HepG2 (cell line): ENCODE measurements around the gene TNIP3. TPM values are rescaled to one million over a fixed set of nuclear protein-coding genes. Genes with fewer than 3 reads are reported as not detected.

Source experiments
- ATAC-seq: fragments of 200-7000 bp; cut with Tn5 transposase; 3 replicates; pipeline ENCODE4 v1.9.1; 2020; ENCODE audit warnings: mild to moderate bottlenecking, moderate library complexity
- BruUV-seq: library from RNA; stranded (reverse); fragments of 400-500 nt; replicated peaks from 2 replicates; lab custom pipeline; 2021; lab: Mats Ljungman, UMichigan
- CTCF ChIA-PET: fragments of 300-600 bp; formaldehyde crosslinking; extraction: SDS; loops from one replicate; lab custom pipeline; 2021; ENCODE audit warnings: low total read pairs, inconsistent platforms, low intra/inter-chr PET ratio; lab: Yijun Ruan, JAX
- POLR2A ChIA-PET: fragments of 350-600 bp; sonication (Branson Sonifier 250); formaldehyde crosslinking; loops from one replicate; lab custom pipeline; 2020; ENCODE audit warnings: antibody characterized with exemption, inconsistent platforms; lab: Yijun Ruan, JAX
- DNase-seq: peaks from one replicate; pipeline ENCODE4 v3.0.0-alpha.2; 2015; ENCODE audit warnings: low spot score
- FAIRE-seq: peaks from 3 replicates; lab custom pipeline; 2011; peaks lifted over from hg19 to GRCh38; lab: Jason Lieb, UNC
- H2AFZ ChIP-seq: one replicate; pipeline ENCODE4 v1.6.1; 2011; ENCODE audit warnings: low read length, inconsistent platforms
- H3K27ac ChIP-seq: fragments of 300-600 bp; 3 replicates; pipeline ENCODE4 v1.8.0; 2011; ENCODE audit warnings: mixed run types, mild to moderate bottlenecking, mixed read lengths, low read length, inconsistent platforms; ENCODE audit not compliant: insufficient read depth; ENCODE audit errors: extremely low read length
- H3K27me3 ChIP-seq, 2 experiments: fragments of 200-600 bp in 1 of 2; 2 replicates in 1 of 2; 3 replicates in 1 of 2; pipeline versions ENCODE4 v1.6.0 to v1.8.0; 2011; ENCODE audit warnings: low read length in 2 of 2, mild to moderate bottlenecking in 2 of 2, moderate library complexity in 2 of 2, inconsistent platforms in 1 of 2; ENCODE audit not compliant: insufficient read depth in 2 of 2, control insufficient read depth in 1 of 2
- H3K36me3 ChIP-seq, 2 experiments: fragments of 200-600 bp in 1 of 2; replicated peaks in 1 of 2; 2 replicates in 1 of 2; 3 replicates in 1 of 2; pipeline versions ENCODE4 v1.5.1 to v1.8.0; 2011; ENCODE audit warnings: low read length in 2 of 2, inconsistent platforms in 1 of 2; ENCODE audit not compliant: insufficient read depth in 2 of 2, control insufficient read depth in 1 of 2
- H3K4me1 ChIP-seq: 2 replicates; pipeline ENCODE4 v1.5.1; 2012; ENCODE audit warnings: low read length, inconsistent platforms; ENCODE audit not compliant: insufficient read depth
- H3K4me2 ChIP-seq: 2 replicates; pipeline ENCODE4 v1.6.0; 2011; ENCODE audit warnings: low read depth, low read length, inconsistent platforms
- H3K4me3 ChIP-seq, 3 experiments: fragments of 200-600 bp in 1 of 3; sonication (generic), shearing (Covaris generic) in 1 of 3; replicated peaks in 1 of 3; 2 replicates each; pipeline ENCODE4 v1.5.1; 2011 to 2016; ENCODE audit warnings: low read length in 3 of 3, inconsistent platforms in 2 of 3, low read depth in 2 of 3, mild to moderate bottlenecking in 2 of 3, control low read depth in 1 of 3, mixed read lengths in 1 of 3; ENCODE audit not compliant: insufficient read depth in 1 of 3
- H3K79me2 ChIP-seq: one replicate; pipeline ENCODE4 v1.6.1; 2011; ENCODE audit warnings: low read length, inconsistent platforms; ENCODE audit not compliant: insufficient read depth
- H3K9ac ChIP-seq: 2 replicates; pipeline ENCODE4 v1.6.0; 2011; ENCODE audit warnings: mild to moderate bottlenecking, low read depth, low read length, inconsistent platforms; ENCODE audit not compliant: insufficient read depth
- H3K9me3 ChIP-seq: 2 replicates; pipeline ENCODE4 v1.5.1; 2012; ENCODE audit warnings: mild to moderate bottlenecking, low read length
- H4K20me1 ChIP-seq: 2 replicates; pipeline ENCODE4 v1.6.0; 2011; ENCODE audit warnings: inconsistent platforms, mild to moderate bottlenecking, low read length, moderate library complexity; ENCODE audit not compliant: insufficient read depth
- AKNA ChIP-seq: sonication (generic); formaldehyde crosslinking; IDR thresholded peaks from 2 replicates; pipeline ENCODE4 v1.4.0; 2020; ENCODE audit warnings: missing genetic modification reagents, borderline replicate concordance
- CCAR2 ChIP-seq: fragments of 200-400 bp; formaldehyde crosslinking; optimal IDR thresholded peaks from 2 replicates; pipeline ENCODE3; 2018; ENCODE audit warnings: low read depth, mild to moderate bottlenecking, low read length, moderate library complexity
- DNMT1 ChIP-seq: sonication (generic); formaldehyde crosslinking; IDR thresholded peaks from 2 replicates; pipeline ENCODE4 v1.5.1; 2020; ENCODE audit warnings: mild to moderate bottlenecking, missing genetic modification reagents
- FOXC1 ChIP-seq: sonication (generic); formaldehyde crosslinking; IDR thresholded peaks from 2 replicates; pipeline ENCODE4 v1.8.0; 2022; ENCODE audit warnings: mild to moderate bottlenecking, missing genetic modification reagents, borderline replicate concordance
- MAF1 ChIP-seq: sonication (generic); formaldehyde crosslinking; IDR thresholded peaks from 2 replicates; pipeline ENCODE4 v1.5.0; 2020; ENCODE audit warnings: missing genetic modification reagents, borderline replicate concordance
- NCOA1 ChIP-seq: sonication (generic); formaldehyde crosslinking; IDR thresholded peaks from 2 replicates; pipeline ENCODE4 v1.9.0; 2021; ENCODE audit warnings: missing genetic modification reagents
- PAF1 ChIP-seq: IDR thresholded peaks from 2 replicates; pipeline ENCODE4 v1.6.1; 2016; ENCODE audit warnings: missing genetic modification reagents, missing compliant biosample characterization
- POLR2AphosphoS5 ChIP-seq: IDR thresholded peaks from 2 replicates; pipeline ENCODE4 v1.6.1; 2012; ENCODE audit warnings: low read depth, low read length
- PREB ChIP-seq: sonication (generic); formaldehyde crosslinking; IDR thresholded peaks from 2 replicates; pipeline ENCODE4 v1.4.0; 2020; ENCODE audit warnings: missing genetic modification reagents
- RBFOX2 ChIP-seq: fragments of 200-400 bp; formaldehyde crosslinking; IDR thresholded peaks from 2 replicates; pipeline ENCODE4 v1.6.1; 2017; ENCODE audit warnings: low read depth, mild to moderate bottlenecking, low read length
- SRSF4 ChIP-seq: fragments of 200-400 bp; formaldehyde crosslinking; IDR thresholded peaks from one replicate; pipeline ENCODE4 v1.6.1; 2018; ENCODE audit warnings: mild to moderate bottlenecking, low read depth, low read length, moderate library complexity; ENCODE audit not compliant: poor library complexity, severe bottlenecking
- TAF15 ChIP-seq: fragments of 200-400 bp; formaldehyde crosslinking; IDR thresholded peaks from one replicate; pipeline ENCODE4 v1.6.1; 2018; ENCODE audit warnings: mild to moderate bottlenecking, low read depth, low read length; ENCODE audit not compliant: poor library complexity, severe bottlenecking
- ZNF121 ChIP-seq: sonication (generic); formaldehyde crosslinking; IDR thresholded peaks from 2 replicates; pipeline ENCODE4 v1.5.0; 2020; ENCODE audit warnings: mild to moderate bottlenecking, missing genetic modification reagents
- ZNF275 ChIP-seq: sonication (generic); formaldehyde crosslinking; IDR thresholded peaks from 2 replicates; pipeline ENCODE4 v1.8.0; 2022; ENCODE audit warnings: missing genetic modification reagents, mild to moderate bottlenecking, inconsistent platforms, borderline replicate concordance
- ZNF44 ChIP-seq: sonication (generic); formaldehyde crosslinking; IDR thresholded peaks from 2 replicates; pipeline ENCODE4 v1.5.1; 2020; ENCODE audit warnings: mild to moderate bottlenecking, missing genetic modification reagents
- ZNF484 ChIP-seq: sonication (generic); formaldehyde crosslinking; IDR thresholded peaks from 2 replicates; pipeline ENCODE4 v1.5.1; 2020; ENCODE audit warnings: mild to moderate bottlenecking, low read depth, missing genetic modification reagents, borderline replicate concordance
- ZNF619 ChIP-seq: sonication (generic); formaldehyde crosslinking; IDR thresholded peaks from 2 replicates; pipeline ENCODE4 v1.4.0; 2020; ENCODE audit warnings: mild to moderate bottlenecking, missing genetic modification reagents
- WGBS: methylation state at CpG from one replicate; pipeline ENCODE4 v1.1.6; 2017; ENCODE audit warnings: low lambda C conversion rate; 5-methylcytosine and 5-hydroxymethylcytosine counted together
- in situ Hi-C: cut with HindIII; loops from 2 replicates; pipeline ENCODE4 v1.10.0; 2017; ENCODE audit warnings: low pct_unique_long_range_greater_than_20kb; ENCODE audit not compliant: extremely low pct_ligation_motif_present
- intact Hi-C: fragments of 100-400 bp; cut with micrococcal nuclease; formaldehyde crosslinking; loops from one replicate; pipeline ENCODE4 v1.10.0; 2022; ENCODE audit not compliant: unreplicated experiment
- polyA plus RNA-seq, 8 experiments: library from polyadenylated mRNA; depleted of rRNA in 3 of 8; stranded (reverse) in 7 of 8; unstranded in 1 of 8; fragments of >200 nt; fragmentation: Illumina TruSeq in 4 of 8; extraction: Trizol in 4 of 8; gene quantifications; 2 replicates each; pipeline versions ENCODE4 v1.2.1 to v1.2.3, GENCODE V29; 2011 to 2016; ENCODE audit warnings: low read depth in 4 of 8, missing spikeins in 1 of 8, mixed read lengths in 1 of 8; ENCODE audit not compliant: insufficient read depth in 1 of 8
- total RNA-seq, 5 experiments: library from RNA; depleted of rRNA; stranded (reverse); fragments of >200 nt; fragmentation: Illumina TruSeq; extraction: Trizol; gene quantifications; 2 replicates each; pipeline ENCODE4 v1.2.3, GENCODE V29; 2016; ENCODE audit warnings: low read depth in 1 of 5

The TNIP3 gene
- total and polyA plus RNA-seq, 2 of the 13 experiments (the other 11 are each of a cell fraction or from before 2014, with no cell fraction given) = not detected

GRCh38 chr4:121208244-121209007 lies 44.3 kb upstream of the TNIP3 start:
- TF ChIP-seq PAF1 (CRISPR knock-in tag) (no peak), AKNA (CRISPR knock-in tag) (no peak), NCOA1 (CRISPR knock-in tag) (no peak), DNMT1 (no peak), MAF1 (no peak), ZNF44 (no peak), RBFOX2 (no peak), CCAR2 (no peak), ZNF619 (CRISPR knock-in tag) (no peak), TAF15 (no peak), ZNF121 (CRISPR knock-in tag) (no peak), PREB (CRISPR knock-in tag) (no peak), ZNF275 (no peak), ZNF484 (no peak), POLR2AphosphoS5 (no peak), SRSF4 (no peak), FOXC1 (CRISPR knock-in tag) (no peak)
- no peaks in the 10 kb centered on the region for H3K9me3 ChIP-seq
- no peak overlapping the region for H3K27ac ChIP-seq
- ChIA-PET CTCF (no interaction called here), POLR2A (no interaction called here)
- no peak overlapping the region for H3K4me2 ChIP-seq
- no peak for DNase-seq
- no peak overlapping the region for H2AFZ ChIP-seq
- no peaks in the 10 kb centered on the region for H3K4me1 ChIP-seq
- H3K9ac ChIP-seq = no peak overlapping the region
- in situ Hi-C loops (no loop called here), intact Hi-C loops (no loop called here)
- no TSS peak for BruUV-seq
- no peaks in the 10 kb centered on the region for H3K27me3 ChIP-seq
- no peak overlapping the region for H3K4me3 ChIP-seq
- no peak for ATAC-seq
- no peaks in the 10 kb centered on the region for H4K20me1 ChIP-seq
- no peaks in the 10 kb centered on the region for H3K79me2 ChIP-seq
- 13% methylated on average over 3 of the region's 4 CpGs for WGBS
- FAIRE-seq = no peak
- H3K36me3 ChIP-seq = no peaks in the 10 kb centered on the region
